Heart left ventricle (tissue), 16 donors: ENCODE measurements around the gene CTLA4. TPM values are rescaled to one million over a fixed set of nuclear protein-coding genes. Genes with fewer than 3 reads are reported as not detected.

ENCODE experiments used
- ATAC-seq, 4 donors: fragments of 200-7000 bp; cut with Tn5 transposase; one replicate each; pipeline ENCODE4 v1.9.1; 2020 to 2022; ENCODE audit warnings: moderate library complexity in 4 of 4, mild to moderate bottlenecking in 3 of 4, moderate number of reproducible peaks in 1 of 4
- DNase-seq, 5 donors: peaks; one replicate each; pipeline ENCODE4 v3.0.0-alpha.2; 2020
- H3K27ac ChIP-seq, 12 donors: fragments of 200-600 bp; sonication (generic) in 4 of 12; one replicate each; pipeline versions ENCODE4 v1.5.0 to v1.8.0; 2016 to 2022; ENCODE audit warnings: mild to moderate bottlenecking in 2 of 12
- H3K27me3 ChIP-seq, 9 donors: fragments of 200-600 bp; sonication (generic) in 2 of 9; one replicate each; pipeline versions ENCODE4 v1.5.1 to v1.8.0; 2016 to 2022; ENCODE audit warnings: mild to moderate bottlenecking in 3 of 9
- H3K36me3 ChIP-seq, 9 donors: fragments of 200-600 bp; sonication (generic) in 2 of 9; one replicate each; pipeline versions ENCODE4 v1.5.0 to v1.8.0; 2018 to 2022; ENCODE audit warnings: mild to moderate bottlenecking in 2 of 9
- H3K4me1 ChIP-seq, 12 donors: fragments of 200-600 bp; sonication (generic) in 4 of 12; one replicate each; pipeline versions ENCODE4 v1.5.0 to v1.8.0; 2016 to 2022; ENCODE audit warnings: mild to moderate bottlenecking in 3 of 12
- H3K4me3 ChIP-seq, 12 donors: fragments of 200-600 bp; sonication (generic) in 4 of 12; one replicate each; pipeline versions ENCODE4 v1.5.0 to v1.8.0; 2017 to 2022; ENCODE audit warnings: mild to moderate bottlenecking in 9 of 12, moderate library complexity in 4 of 12
- H3K9me3 ChIP-seq, 12 donors: fragments of 200-600 bp; sonication (generic) in 4 of 12; one replicate each; pipeline versions ENCODE4 v1.5.0 to v1.8.0; 2016 to 2022; ENCODE audit warnings: mild to moderate bottlenecking in 1 of 12
- POLR2A ChIP-seq, 2 donors: fragments of 450-650 bp; IDR thresholded peaks; one replicate each; pipeline ENCODE4 v1.6.1; 2017; ENCODE audit warnings: antibody characterized with exemption in 2 of 2, mild to moderate bottlenecking in 2 of 2, moderate library complexity in 2 of 2
- WGBS, 4 donors: extraction: QIAGEN DNeasy Blood & Tissue Kit in 2 of 4; methylation state at CpG; one replicate each; pipeline versions ENCODE4 v1.1.5 to v1.1.7; 2013 to 2018; 5-methylcytosine and 5-hydroxymethylcytosine counted together
- intact Hi-C, 10 donors: fragments of 100-400 bp; cut with DNase I; formaldehyde crosslinking; loops; one replicate each; pipeline versions ENCODE4 v1.11.1 to v1.14.2; 2022
- polyA plus RNA-seq, 2 donors: library from polyadenylated mRNA; stranded (reverse); fragments of 200-250 nt; gene quantifications; one replicate each; pipeline ENCODE4 v1.2.3, GENCODE V29; 2013
- total RNA-seq, 9 donors: library from RNA; depleted of rRNA in 2 of 9; stranded (reverse); fragments of >200 nt in 2 of 9; fragmentation: NEBNext Ultra II Directional in 3 of 9; extraction: Animal tissue kit (Norgen Biotek cat#: 25700) in 3 of 9; gene quantifications; one replicate each; pipeline versions ENCODE4 v1.1.0 to v1.2.4, GENCODE V29; 2016 to 2023
- TF ChIP-seq, protein P1 (sequence below), 12 donors: fragments of 200-600 bp; sonication (generic) in 4 of 12; IDR thresholded peaks; one replicate each; pipeline versions ENCODE4 v1.5.0 to v1.8.0; 2018 to 2022; ENCODE audit warnings: antibody characterized with exemption in 12 of 12, mild to moderate bottlenecking in 5 of 12
- donor health status: ischemic (EF 13 %, LVEDD 7.1; RV severe dilation, severe dysfunction).
- donor health status: healthy with polysubstance abuse.
- donor health status: DM: no; HTN: yes; CAD: no.
- donor health status: DM: no; HTN: no; CAD: no.
- donor health status: ischemic (EF 25% LVEDD 6.9; RV normal size, moderate dysfunction).
- donor health status: ischemic (EF 25% LVEDD 5.7; RV mildly dilated, moderate dysfunction).
- donor health status: healthy.
- donor health status: DM: yes; HTN: yes; CAD: no.
- donor health status: ischemic (EF 35%, LVEDD 5.7; RV mildly dilated, moderate dysfunction).
- donor health status: nonischemic (EF 11% LVEDD 7.7; RV severe dilation, severe dysfunction).
- donor health status: DM: yes; HTN: yes; CAD: no.
- donor health status: PGD.
- donor health status: ischemic (EF 29% LVEDD 5.4; RV normal size, mild dysfunction).
- donor health status: nonischemic (EF 23%, LVEDD 6.1; RV moderate dilation, normal function).

CTLA4 gene
- total and polyA plus RNA-seq, 11 donors = 0.27 to 1.3 (median 0.39) TPM; not detected in 7

- 34 to 42% (median 40%) methylated on average over 3 of the region's 3 CpGs for WGBS, 4 donors
- peak in 2 of 4 donors; percentile 34 to 50 for ATAC-seq
- H3K9me3 ChIP-seq = no peaks in the 10 kb centered on the region
- H3K4me3 ChIP-seq = no peak overlapping the region
- no peak for DNase-seq
- H3K36me3 ChIP-seq = no peaks in the 10 kb centered on the region
- H3K27me3 ChIP-seq = no peaks in the 10 kb centered on the region
- intact Hi-C loops = loop anchor here in 2 of 10 donors (10.0 kb wide), 2 partner anchors 434 to 694 kb away; no protein-coding TSS in a partner anchor
- H3K27ac ChIP-seq = no peak overlapping the region
- no peak for TF ChIP-seq POLR2A (IDR thresholded peaks at IDR 0.05)
- TF ChIP-seq, protein P1, sequence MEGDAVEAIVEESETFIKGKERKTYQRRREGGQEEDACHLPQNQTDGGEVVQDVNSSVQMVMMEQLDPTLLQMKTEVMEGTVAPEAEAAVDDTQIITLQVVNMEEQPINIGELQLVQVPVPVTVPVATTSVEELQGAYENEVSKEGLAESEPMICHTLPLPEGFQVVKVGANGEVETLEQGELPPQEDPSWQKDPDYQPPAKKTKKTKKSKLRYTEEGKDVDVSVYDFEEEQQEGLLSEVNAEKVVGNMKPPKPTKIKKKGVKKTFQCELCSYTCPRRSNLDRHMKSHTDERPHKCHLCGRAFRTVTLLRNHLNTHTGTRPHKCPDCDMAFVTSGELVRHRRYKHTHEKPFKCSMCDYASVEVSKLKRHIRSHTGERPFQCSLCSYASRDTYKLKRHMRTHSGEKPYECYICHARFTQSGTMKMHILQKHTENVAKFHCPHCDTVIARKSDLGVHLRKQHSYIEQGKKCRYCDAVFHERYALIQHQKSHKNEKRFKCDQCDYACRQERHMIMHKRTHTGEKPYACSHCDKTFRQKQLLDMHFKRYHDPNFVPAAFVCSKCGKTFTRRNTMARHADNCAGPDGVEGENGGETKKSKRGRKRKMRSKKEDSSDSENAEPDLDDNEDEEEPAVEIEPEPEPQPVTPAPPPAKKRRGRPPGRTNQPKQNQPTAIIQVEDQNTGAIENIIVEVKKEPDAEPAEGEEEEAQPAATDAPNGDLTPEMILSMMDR (IDR thresholded peaks at IDR 0.05) = no peak
- H3K4me1 ChIP-seq = peaks cover 0 to 16% (median 2%) of the 10 kb centered on the region in 12 donors
Measured at GRCh38 chr2:203918839-203919238, 51.3 kb downstream of the CTLA4 start.

Other genes starting within 250 kb of the CTLA4 start
- gene CD28, start 161.1 kb upstream of the CTLA4 start, total RNA-seq = 10 to 100 TPM in 1 of 9 donors, 1 to 10 TPM in 3, under 1 TPM in 5; 0.16 to 11.2 (median 0.83) TPM
- under 1 TPM; 0.08 to 0.21 TPM for gene CD28, start 161.1 kb upstream of the CTLA4 start, polyA plus RNA-seq
- gene ICOS, start 69.0 kb downstream of the CTLA4 start, total RNA-seq = under 1 TPM in 2 of 9 donors, not detected in 7; 0.27 to 0.85 TPM
- under 1 TPM in 1 of 2 donors, not detected in 1; 0.04 TPM for gene ICOS, start 69.0 kb downstream of the CTLA4 start, polyA plus RNA-seq